H9 (cell line): ENCODE results near the gene TMEM92. TPM values are rescaled to one million over a fixed set of nuclear protein-coding genes. Genes with fewer than 3 reads are reported as not detected.

Experiments used
- DNase-seq: peaks from one replicate; pipeline ENCODE4 v3.0.0-alpha.2; 2017
- H2AFZ ChIP-seq: one replicate; pipeline ENCODE4 v1.6.1; 2013; ENCODE audit warnings: mild to moderate bottlenecking, low read length, control low read depth, moderate library complexity
- H2AK5ac ChIP-seq: 2 replicates; pipeline ENCODE4 v1.6.1; 2013; ENCODE audit warnings: low read length, control low read depth, mixed read lengths; ENCODE audit not compliant: insufficient read length
- H2BK120ac ChIP-seq: one replicate; pipeline ENCODE4 v1.6.1; 2013; ENCODE audit warnings: low read depth, mild to moderate bottlenecking, low read length, control low read depth, inconsistent platforms; ENCODE audit not compliant: poor library complexity, severe bottlenecking
- H2BK12ac ChIP-seq: 2 replicates; pipeline ENCODE4 v1.6.1; 2013; ENCODE audit warnings: low read length, control low read depth, mixed read lengths, low read depth; ENCODE audit not compliant: insufficient read length
- H2BK15ac ChIP-seq: 2 replicates; pipeline ENCODE4 v1.6.1; 2013; ENCODE audit warnings: low read depth, low read length, control low read depth
- H2BK20ac ChIP-seq: one replicate; pipeline ENCODE4 v1.6.1; 2013; ENCODE audit warnings: low read depth, mild to moderate bottlenecking, low read length, control low read depth, inconsistent platforms; ENCODE audit not compliant: poor library complexity, severe bottlenecking
- H2BK5ac ChIP-seq: 2 replicates; pipeline ENCODE4 v1.6.1; 2013; ENCODE audit warnings: low read length, control low read depth, mixed read lengths; ENCODE audit not compliant: insufficient read length
- H3K14ac ChIP-seq: 2 replicates; pipeline ENCODE4 v1.6.1; 2013; ENCODE audit warnings: low read length, control low read depth; ENCODE audit not compliant: insufficient read depth
- H3K18ac ChIP-seq: 2 replicates; pipeline ENCODE4 v1.6.1; 2013; ENCODE audit warnings: low read depth, mild to moderate bottlenecking, mixed read lengths, low read length, control low read depth; ENCODE audit not compliant: insufficient read length
- H3K23ac ChIP-seq: 2 replicates; pipeline ENCODE4 v1.6.1; 2013; ENCODE audit warnings: low read length, control low read depth, mixed read lengths, low read depth; ENCODE audit not compliant: insufficient read length
- H3K23me2 ChIP-seq: 2 replicates; pipeline ENCODE4 v1.6.1; 2013; ENCODE audit warnings: low read depth, mild to moderate bottlenecking, mixed read lengths, low read length, control low read depth; ENCODE audit not compliant: insufficient read length, poor library complexity, severe bottlenecking
- H3K27ac ChIP-seq: 2 replicates; pipeline ENCODE4 v1.5.1; 2013; ENCODE audit warnings: low read length, control low read depth, mixed read lengths, low read depth; ENCODE audit not compliant: insufficient read length
- H3K27me3 ChIP-seq: 2 replicates; pipeline ENCODE4 v1.6.1; 2013; ENCODE audit warnings: low read length, control low read depth, inconsistent platforms; ENCODE audit not compliant: insufficient read depth
- H3K4ac ChIP-seq: 2 replicates; pipeline ENCODE4 v1.6.1; 2013; ENCODE audit warnings: low read depth, mild to moderate bottlenecking, control low read depth, inconsistent platforms, low read length, moderate library complexity
- H3K4me1 ChIP-seq: 2 replicates; pipeline ENCODE4 v1.6.1; 2013; ENCODE audit warnings: low read length, control low read depth, inconsistent platforms; ENCODE audit not compliant: insufficient read depth
- H3K4me2 ChIP-seq: 2 replicates; pipeline ENCODE4 v1.6.1; 2013; ENCODE audit warnings: low read length, control low read depth, mixed read lengths; ENCODE audit not compliant: insufficient read length, insufficient read depth
- H3K56ac ChIP-seq: 2 replicates; pipeline ENCODE4 v1.6.1; 2013; ENCODE audit warnings: low read depth, mild to moderate bottlenecking, mixed read lengths, low read length, control low read depth; ENCODE audit not compliant: insufficient read length
- H3K79me1 ChIP-seq: 2 replicates; pipeline ENCODE4 v1.6.1; 2013; ENCODE audit warnings: low read depth, mild to moderate bottlenecking, moderate library complexity, low read length, control low read depth, inconsistent platforms; ENCODE audit not compliant: insufficient read depth, poor library complexity, severe bottlenecking
- H3K79me2 ChIP-seq: 2 replicates; pipeline ENCODE4 v1.6.1; 2013; ENCODE audit warnings: low read length, control low read depth, inconsistent platforms; ENCODE audit not compliant: insufficient read depth
- H3K9ac ChIP-seq: 2 replicates; pipeline ENCODE4 v1.6.1; 2013; ENCODE audit warnings: low read length, control low read depth, mixed read lengths; ENCODE audit not compliant: insufficient read length; ENCODE audit errors: extremely low read depth
- H3K9me3 ChIP-seq: one replicate; pipeline ENCODE4 v1.6.1; 2013; ENCODE audit warnings: low read depth, low read length, inconsistent platforms; ENCODE audit not compliant: control insufficient read depth
- H3T11ph ChIP-seq: one replicate; pipeline ENCODE4 v1.6.1; 2013; ENCODE audit warnings: mild to moderate bottlenecking, low read length, control low read depth, inconsistent platforms
- H4K20me1 ChIP-seq: one replicate; pipeline ENCODE4 v1.6.1; 2013; ENCODE audit not compliant: control insufficient read depth, insufficient read length, insufficient read depth
- H4K5ac ChIP-seq: 2 replicates; pipeline ENCODE4 v1.6.1; 2013; ENCODE audit warnings: low read depth, mild to moderate bottlenecking, mixed read lengths, low read length, control low read depth; ENCODE audit not compliant: insufficient read length
- H4K8ac ChIP-seq: replicated peaks from 2 replicates; pipeline ENCODE4 v1.6.1; 2013; ENCODE audit warnings: low read length, control low read depth, mixed read lengths, low read depth; ENCODE audit not compliant: insufficient read length
- H4K91ac ChIP-seq: 2 replicates; pipeline ENCODE4 v1.6.1; 2013; ENCODE audit warnings: low read depth, mild to moderate bottlenecking, moderate library complexity, mixed read lengths, low read length, control low read depth; ENCODE audit not compliant: insufficient read length
- H3K27ac Mint-ChIP-seq, 3 experiments: 2 replicates in 2 of 3; 3 replicates in 1 of 3; pipeline ENCODE4 v1.8.0; 2020 to 2021; ENCODE audit warnings: mixed read lengths in 3 of 3, mild to moderate bottlenecking in 1 of 3, moderate library complexity in 1 of 3
- H3K27me3 Mint-ChIP-seq: 2 replicates; pipeline ENCODE4 v1.8.0; 2021; ENCODE audit warnings: low read depth, mild to moderate bottlenecking, moderate library complexity, mixed read lengths
- H3K36me3 Mint-ChIP-seq, 3 experiments: 2 replicates in 2 of 3; 3 replicates in 1 of 3; pipeline ENCODE4 v1.8.0; 2020 to 2021; ENCODE audit warnings: low read depth in 3 of 3, mixed read lengths in 3 of 3; ENCODE audit not compliant: insufficient read depth in 1 of 3
- H3K4me1 Mint-ChIP-seq, 2 experiments: 2 replicates each; pipeline ENCODE4 v1.8.0; 2020; ENCODE audit warnings: mixed read lengths in 2 of 2
- H3K4me3 Mint-ChIP-seq, 2 experiments: 2 replicates in 1 of 2; 3 replicates in 1 of 2; pipeline ENCODE4 v1.8.0; 2020 to 2021; ENCODE audit warnings: mild to moderate bottlenecking in 2 of 2, mixed read lengths in 2 of 2, moderate library complexity in 1 of 2
- H3K9me3 Mint-ChIP-seq, 2 experiments: 2 replicates in 1 of 2; 3 replicates in 1 of 2; pipeline ENCODE4 v1.8.0; 2020; ENCODE audit warnings: mild to moderate bottlenecking in 2 of 2, mixed read lengths in 2 of 2, moderate library complexity in 1 of 2
- CTCF ChIP-seq: fragments of 200-600 bp; sonication (generic); conservative IDR thresholded peaks from 3 replicates; pipeline ENCODE4 v1.8.0; 2021; ENCODE audit warnings: antibody characterized with exemption, mild to moderate bottlenecking
- WGBS: extraction: QIAGEN DNeasy Blood & Tissue Kit; methylation state at CpG from one replicate; pipeline ENCODE4 v1.1.7; 2013; ENCODE audit warnings: missing lambda C conversion rate, low lambda C conversion rate, mixed read lengths; ENCODE audit not compliant: insufficient read length; ENCODE audit errors: extremely low coverage; 5-methylcytosine and 5-hydroxymethylcytosine counted together
- total RNA-seq: library from RNA; stranded (reverse); gene quantifications from 2 replicates; pipeline ENCODE4 v1.2.1, GENCODE V29; 2021

Gene TMEM92
- total RNA-seq, 1 experiment from 2014 or later, result 10.9 TPM

DNA sequence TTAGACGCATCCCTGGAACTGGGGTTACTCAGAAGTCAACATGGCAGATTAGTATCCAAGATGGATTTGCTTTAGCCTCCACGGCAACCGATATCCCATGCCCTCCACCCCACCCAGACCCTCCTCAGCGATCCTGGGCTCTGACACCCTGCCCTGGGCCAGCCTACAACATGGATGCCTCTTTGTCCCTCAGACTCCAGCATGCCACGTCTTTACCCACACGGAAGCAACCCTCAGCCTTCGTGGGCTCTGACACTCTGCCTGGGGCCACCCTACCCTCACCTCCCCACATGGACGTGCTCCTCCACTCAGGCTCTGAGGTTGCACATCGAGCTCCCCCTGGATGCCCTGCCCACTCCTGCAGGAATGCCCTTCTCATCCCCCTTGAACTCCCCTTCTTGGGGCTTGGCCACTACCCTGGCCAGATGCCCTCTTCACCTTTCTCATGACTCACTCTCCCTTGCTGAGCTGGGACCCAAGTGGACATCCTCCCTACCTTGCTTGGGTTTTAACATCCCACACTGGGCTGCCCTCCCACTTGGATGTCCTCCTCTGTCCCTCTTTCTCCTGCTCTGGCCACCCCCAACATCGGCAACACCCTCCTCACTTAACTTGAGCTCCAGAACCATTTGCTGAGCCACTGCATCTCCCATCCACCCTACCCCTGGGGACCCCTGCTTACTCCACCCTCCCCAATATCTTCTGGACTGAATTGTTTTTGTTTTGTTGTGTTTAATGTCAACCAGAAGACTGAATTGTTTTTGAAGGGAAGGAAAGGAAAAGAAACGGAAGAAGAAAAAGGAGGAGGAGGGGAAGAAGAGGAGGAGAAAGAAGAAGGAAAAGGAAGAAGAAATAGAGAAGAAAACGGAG lies 18.3 kb upstream of the TMEM92 start:
- no peak overlapping the region for H3T11ph ChIP-seq
- peaks cover 3 to 19% of the 10 kb centered on the region in 2 experiments; a peak in 3 of 4 replicates for H3K4me1 Mint-ChIP-seq
- H3K14ac ChIP-seq, result no peak overlapping the region
- no peak overlapping the region for H4K8ac ChIP-seq
- H2BK15ac ChIP-seq, result no peak overlapping the region
- no peak overlapping the region for H3K56ac ChIP-seq
- no peak overlapping the region for H3K27ac Mint-ChIP-seq
- H3K79me1 ChIP-seq, result no peaks in the 10 kb centered on the region
- no peaks in the 10 kb centered on the region for H3K9me3 ChIP-seq
- no peak overlapping the region for H2BK12ac ChIP-seq
- no peak overlapping the region for H4K5ac ChIP-seq
- no peaks in the 10 kb centered on the region for H3K79me2 ChIP-seq
- H2BK120ac ChIP-seq, result no peak overlapping the region
- no peaks in the 10 kb centered on the region; a peak in 1 of 5 replicates for H3K9me3 Mint-ChIP-seq
- DNase-seq, result no peak
- H2AFZ ChIP-seq, result no peak overlapping the region
- no peak overlapping the region for H3K18ac ChIP-seq
- peaks cover 24% of the 10 kb centered on the region for H3K27me3 Mint-ChIP-seq
- H3K27me3 ChIP-seq, result no peaks in the 10 kb centered on the region
- WGBS, result 92% methylated on average over 2 of the region's 12 CpGs
- H3K9ac ChIP-seq, result no peak overlapping the region
- no peak overlapping the region for H2AK5ac ChIP-seq
- H2BK5ac ChIP-seq, result no peak overlapping the region
- no peak overlapping the region for H3K4me2 ChIP-seq
- TF ChIP-seq CTCF, result no peak
- no peaks in the 10 kb centered on the region for H4K20me1 ChIP-seq
- no peaks in the 10 kb centered on the region for H3K23me2 ChIP-seq
- no peak overlapping the region for H3K23ac ChIP-seq
- no peak overlapping the region for H2BK20ac ChIP-seq
- no peak overlapping the region for H3K27ac ChIP-seq
- H3K4me3 Mint-ChIP-seq, result no peak overlapping the region
- H3K36me3 Mint-ChIP-seq, result no peaks in the 10 kb centered on the region; a peak in 1 of 7 replicates
- no peak overlapping the region for H4K91ac ChIP-seq
- H3K4me1 ChIP-seq, result no peaks in the 10 kb centered on the region
- H3K4ac ChIP-seq, result no peak overlapping the region
